UCSD-AML1 (cell line): ENCODE results near the gene UEVLD.

Experiments used
- DNase-seq: peaks from one replicate; lab custom pipeline; 2025; ENCODE audit not compliant: unreplicated experiment; lab: John Stamatoyannopoulos, UW

Gene UEVLD

GRCh38 chr11:18502352-18502751, 86.2 kb downstream of the UEVLD start:
- no peak for DNase-seq

GRCh38 chr11:18501629-18502028, 86.9 kb downstream of the UEVLD start:
- DNase-seq, result no peak

GRCh38 chr11:18498039-18498438, 90.5 kb downstream of the UEVLD start:
- no peak for DNase-seq

- no peak for DNase-seq
Measured at GRCh38 chr11:18495703-18496102, 92.8 kb downstream of the UEVLD start.

- no peak for DNase-seq
Measured at GRCh38 chr11:18495271-18495670, 93.3 kb downstream of the UEVLD start.

GRCh38 chr11:18493310-18493709, 95.2 kb downstream of the UEVLD start:
- no peak for DNase-seq

GRCh38 chr11:18492888-18493287, 95.6 kb downstream of the UEVLD start:
- no peak for DNase-seq

GRCh38 chr11:18491924-18492323, 96.6 kb downstream of the UEVLD start:
- no peak for DNase-seq

- no peak for DNase-seq
Measured at GRCh38 chr11:18490736-18491485, 97.6 kb downstream of the UEVLD start.

- no peak for DNase-seq
Measured at GRCh38 chr11:18490319-18490718, 98.2 kb downstream of the UEVLD start.

- no peak for DNase-seq
Measured at GRCh38 chr11:18485913-18486528, 102.5 kb downstream of the UEVLD start.
